Gastrocnemius medialis (tissue), 4 donors: ENCODE results near the gene ABCC3.

Experiments
- POLR2A ChIP-seq, 2 donors: fragments of 450-650 bp; IDR thresholded peaks; one replicate each; pipeline ENCODE4 v1.6.1; 2017; ENCODE audit warnings: antibody characterized with exemption in 2 of 2, mild to moderate bottlenecking in 2 of 2, moderate library complexity in 2 of 2
- TF ChIP-seq, protein P1 (sequence below), 5 experiments: fragments of 450-650 bp in 3 of 5; fragments of 200-600 bp in 2 of 5; sonication (generic) in 2 of 5; IDR thresholded peaks in 4 of 5; conservative IDR thresholded peaks in 1 of 5; 1 replicate in 4 of 5; 2 replicates in 1 of 5; pipeline ENCODE4 v1.5.1; 2016 to 2019; ENCODE audit warnings: antibody characterized with exemption in 5 of 5, mild to moderate bottlenecking in 3 of 5, moderate library complexity in 3 of 5

DNA sequence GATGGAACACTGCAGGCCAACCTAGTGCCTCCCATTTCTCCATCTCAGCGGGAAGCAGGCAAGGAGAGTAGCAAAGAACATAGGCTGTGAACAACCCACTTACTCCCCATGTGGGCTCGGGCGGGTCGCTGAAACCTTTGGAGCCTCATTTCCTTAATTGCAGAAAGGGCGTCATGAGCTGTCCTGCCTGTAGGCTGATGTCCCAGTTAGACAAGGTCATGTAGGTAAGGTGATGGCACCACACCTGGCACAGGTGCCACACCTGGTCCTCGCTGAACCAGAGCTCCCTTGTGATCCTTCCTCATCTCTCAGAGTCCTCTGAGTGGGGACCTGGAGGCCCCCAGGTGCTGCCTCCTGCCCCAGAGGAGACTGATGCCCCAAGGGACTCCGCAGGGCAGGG lies 22.9 kb downstream of the ABCC3 start:
- TF ChIP-seq, protein P1, sequence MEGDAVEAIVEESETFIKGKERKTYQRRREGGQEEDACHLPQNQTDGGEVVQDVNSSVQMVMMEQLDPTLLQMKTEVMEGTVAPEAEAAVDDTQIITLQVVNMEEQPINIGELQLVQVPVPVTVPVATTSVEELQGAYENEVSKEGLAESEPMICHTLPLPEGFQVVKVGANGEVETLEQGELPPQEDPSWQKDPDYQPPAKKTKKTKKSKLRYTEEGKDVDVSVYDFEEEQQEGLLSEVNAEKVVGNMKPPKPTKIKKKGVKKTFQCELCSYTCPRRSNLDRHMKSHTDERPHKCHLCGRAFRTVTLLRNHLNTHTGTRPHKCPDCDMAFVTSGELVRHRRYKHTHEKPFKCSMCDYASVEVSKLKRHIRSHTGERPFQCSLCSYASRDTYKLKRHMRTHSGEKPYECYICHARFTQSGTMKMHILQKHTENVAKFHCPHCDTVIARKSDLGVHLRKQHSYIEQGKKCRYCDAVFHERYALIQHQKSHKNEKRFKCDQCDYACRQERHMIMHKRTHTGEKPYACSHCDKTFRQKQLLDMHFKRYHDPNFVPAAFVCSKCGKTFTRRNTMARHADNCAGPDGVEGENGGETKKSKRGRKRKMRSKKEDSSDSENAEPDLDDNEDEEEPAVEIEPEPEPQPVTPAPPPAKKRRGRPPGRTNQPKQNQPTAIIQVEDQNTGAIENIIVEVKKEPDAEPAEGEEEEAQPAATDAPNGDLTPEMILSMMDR (IDR thresholded peaks at IDR 0.05 in 4 of 5, conservative IDR thresholded peaks at IDR 0.05 in 1 of 5): no peak
- TF ChIP-seq POLR2A (IDR thresholded peaks at IDR 0.05): no peak
